GM21528 (cell line): ENCODE data around the gene ASCL1.
A peak's percentile ranks its signal among the peaks of the same experiment; 100 is the strongest.

ENCODE experiments used
- ATAC-seq: cut with Tn5 transposase; IDR thresholded peaks from one replicate; pipeline ENCODE4 v1.9.1; 2021; ENCODE audit warnings: mild to moderate bottlenecking, moderate library complexity; ENCODE audit not compliant: unreplicated experiment, low FRiP score

ASCL1 gene

GRCh38 chr12:102950950-102951619, 6.4 kb upstream of the ASCL1 start:
- no peak for ATAC-seq

- no peak for ATAC-seq
These were observed 5.6 kb upstream of the ASCL1 start for GRCh38 chr12:102951841-102952240.

GRCh38 chr12:102953221-102953620, 4.3 kb upstream of the ASCL1 start:
- ATAC-seq = no peak

- ATAC-seq = no peak
These were observed 3.3 kb upstream of the ASCL1 start for GRCh38 chr12:102954134-102954533.

GRCh38 chr12:102955926-102956737, 1.3 kb upstream of the ASCL1 start:
- no peak for ATAC-seq

- no peak for ATAC-seq
These were observed 641 bp upstream of the ASCL1 start for GRCh38 chr12:102956738-102957327.

- ATAC-seq = peak; percentile 51
These were observed 777 bp downstream of the ASCL1 start for GRCh38 chr12:102958073-102958829.

GRCh38 chr12:102958830-102959176, 1.3 kb downstream of the ASCL1 start:
- ATAC-seq = no peak

GRCh38 chr12:102959391-102959790, 1.9 kb downstream of the ASCL1 start:
- no peak for ATAC-seq

GRCh38 chr12:102960766-102961465, 3.4 kb downstream of the ASCL1 start:
- no peak for ATAC-seq

GRCh38 chr12:102961466-102961855, 4.0 kb downstream of the ASCL1 start:
- ATAC-seq = no peak

GRCh38 chr12:102962532-102962931, 5.1 kb downstream of the ASCL1 start:
- no peak for ATAC-seq

- no peak for ATAC-seq
These were observed 5.5 kb downstream of the ASCL1 start for GRCh38 chr12:102962986-102963385.

GRCh38 chr12:102963796-102964195, 6.3 kb downstream of the ASCL1 start:
- ATAC-seq = no peak

- no peak for ATAC-seq
These were observed 7.4 kb downstream of the ASCL1 start for GRCh38 chr12:102964872-102965271.

GRCh38 chr12:102965281-102966155, 8.0 kb downstream of the ASCL1 start:
- no peak for ATAC-seq

- ATAC-seq = no peak
These were observed 8.9 kb downstream of the ASCL1 start for GRCh38 chr12:102966200-102966863.

- no peak for ATAC-seq
These were observed 13.3 kb downstream of the ASCL1 start for GRCh38 chr12:102970780-102971179.

- no peak for ATAC-seq
These were observed 13.8 kb downstream of the ASCL1 start for GRCh38 chr12:102971227-102971626.
